ENCODE data around the gene SCIMP. TPM values are rescaled to one million over a fixed set of nuclear protein-coding genes. Genes with fewer than 3 reads are reported as not detected.

SCIMP gene
- total and polyA plus RNA-seq, 2 donors (not counting 1 experiment from before 2014, with no cell fraction given) = 87.4 to 98.5 TPM

- no peaks in the 10 kb centered on the region for H3K27me3 ChIP-seq (replicated peaks in 1 of 4; ENCODE audit: control extremely low read depth in 1 of 4, control insufficient read depth in 3 of 4, insufficient read depth in 4 of 4, low read length in 3 of 4)
- H3K9me3 Mint-ChIP-seq (ENCODE audit: insufficient read depth) = no peaks in the 10 kb centered on the region
- no peaks in the 10 kb centered on the region for H4K20me1 ChIP-seq (ENCODE audit: control insufficient read depth, insufficient read depth, low read length, poor library complexity, severe bottlenecking)
- H3K4me3 Mint-ChIP-seq = no peak overlapping the region
- TF ChIP-seq, protein P1, sequence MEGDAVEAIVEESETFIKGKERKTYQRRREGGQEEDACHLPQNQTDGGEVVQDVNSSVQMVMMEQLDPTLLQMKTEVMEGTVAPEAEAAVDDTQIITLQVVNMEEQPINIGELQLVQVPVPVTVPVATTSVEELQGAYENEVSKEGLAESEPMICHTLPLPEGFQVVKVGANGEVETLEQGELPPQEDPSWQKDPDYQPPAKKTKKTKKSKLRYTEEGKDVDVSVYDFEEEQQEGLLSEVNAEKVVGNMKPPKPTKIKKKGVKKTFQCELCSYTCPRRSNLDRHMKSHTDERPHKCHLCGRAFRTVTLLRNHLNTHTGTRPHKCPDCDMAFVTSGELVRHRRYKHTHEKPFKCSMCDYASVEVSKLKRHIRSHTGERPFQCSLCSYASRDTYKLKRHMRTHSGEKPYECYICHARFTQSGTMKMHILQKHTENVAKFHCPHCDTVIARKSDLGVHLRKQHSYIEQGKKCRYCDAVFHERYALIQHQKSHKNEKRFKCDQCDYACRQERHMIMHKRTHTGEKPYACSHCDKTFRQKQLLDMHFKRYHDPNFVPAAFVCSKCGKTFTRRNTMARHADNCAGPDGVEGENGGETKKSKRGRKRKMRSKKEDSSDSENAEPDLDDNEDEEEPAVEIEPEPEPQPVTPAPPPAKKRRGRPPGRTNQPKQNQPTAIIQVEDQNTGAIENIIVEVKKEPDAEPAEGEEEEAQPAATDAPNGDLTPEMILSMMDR (IDR thresholded peaks at IDR 0.05) = peak; percentile 74
- no peak for TF ChIP-seq EZH2 (IDR thresholded peaks at IDR 0.05; ENCODE audit: borderline replicate concordance, insufficient read depth, low read depth, low read length, poor library complexity, severe bottlenecking)
- H3K9ac ChIP-seq (ENCODE audit: low read length) = no peak overlapping the region
- peak overlapping the region; percentile 75 for H2AFZ ChIP-seq (ENCODE audit: insufficient read depth, low read depth, low read length, poor library complexity, severe bottlenecking)
- WGBS (ENCODE audit: insufficient coverage) = no CpG with 5 or more reads among the region's 4 CpGs
- H3K4me3 ChIP-seq (ENCODE audit: control extremely low read depth in 1 of 5, extremely low read depth in 1 of 5, insufficient read depth in 1 of 5, low read depth in 2 of 5, low read length in 4 of 5) = no peak overlapping the region
- peaks cover 40% of the 10 kb centered on the region for H3K4me1 Mint-ChIP-seq
- H3K4me1 ChIP-seq (ENCODE audit: control insufficient read depth in 2 of 2, insufficient read depth in 2 of 2, low read length in 2 of 2) = peaks cover 21 to 24% of the 10 kb centered on the region in 2 donors
- peak overlapping the region; percentile 22 for H3K27ac Mint-ChIP-seq
- intact Hi-C loops (cut with micrococcal nuclease) = loop anchor here (1.0 to 10.0 kb wide), 3 partner anchors 58 to 305 kb away; partner anchors contain the start of genes C1QBP, PFN1, RNF167 and SLC25A11
- H3K27me3 Mint-ChIP-seq = no peaks in the 10 kb centered on the region
- H3K4me2 ChIP-seq (replicated peaks; ENCODE audit: low read depth, low read length, poor library complexity, severe bottlenecking) = peak overlapping the region; percentile 63
- no peaks in the 10 kb centered on the region for H3K36me3 ChIP-seq (replicated peaks in 1 of 2; ENCODE audit: control extremely low read depth in 1 of 2, control insufficient read depth in 1 of 2, extremely low read depth in 1 of 2, insufficient read depth in 2 of 2, low read length in 1 of 2)
- CTCF ChIA-PET = interaction anchor here (0.6 to 6.8 kb wide), 25 partner anchors 9 to 190 kb away, joined by 3 to 89 read pairs (median 4); partner anchors contain the start of genes C1QBP and SCIMP
- no peaks in the 10 kb centered on the region for H3K9me3 ChIP-seq (ENCODE audit: control extremely low read depth in 1 of 3, control insufficient read depth in 2 of 3, insufficient read depth in 1 of 3, low read length in 2 of 3)
- DNase-seq (peak; percentile 84), ATAC-seq (ENCODE audit: low read depth) (peak; percentile 86)
- H3K27ac ChIP-seq (ENCODE audit: low read length in 2 of 2) = no peak overlapping the region
- H3K79me2 ChIP-seq (ENCODE audit: control insufficient read depth, insufficient read depth, low read length) = peaks cover 18% of the 10 kb centered on the region
- POLR2A ChIA-PET = interaction anchor here (0.5 to 0.7 kb wide), 2 partner anchors 44 to 195 kb away, joined by 3 to 5 read pairs; no protein-coding TSS in a partner anchor
These were observed 15.0 kb upstream of the SCIMP start for GRCh38 chr17:5249615-5250014.

DNA sequence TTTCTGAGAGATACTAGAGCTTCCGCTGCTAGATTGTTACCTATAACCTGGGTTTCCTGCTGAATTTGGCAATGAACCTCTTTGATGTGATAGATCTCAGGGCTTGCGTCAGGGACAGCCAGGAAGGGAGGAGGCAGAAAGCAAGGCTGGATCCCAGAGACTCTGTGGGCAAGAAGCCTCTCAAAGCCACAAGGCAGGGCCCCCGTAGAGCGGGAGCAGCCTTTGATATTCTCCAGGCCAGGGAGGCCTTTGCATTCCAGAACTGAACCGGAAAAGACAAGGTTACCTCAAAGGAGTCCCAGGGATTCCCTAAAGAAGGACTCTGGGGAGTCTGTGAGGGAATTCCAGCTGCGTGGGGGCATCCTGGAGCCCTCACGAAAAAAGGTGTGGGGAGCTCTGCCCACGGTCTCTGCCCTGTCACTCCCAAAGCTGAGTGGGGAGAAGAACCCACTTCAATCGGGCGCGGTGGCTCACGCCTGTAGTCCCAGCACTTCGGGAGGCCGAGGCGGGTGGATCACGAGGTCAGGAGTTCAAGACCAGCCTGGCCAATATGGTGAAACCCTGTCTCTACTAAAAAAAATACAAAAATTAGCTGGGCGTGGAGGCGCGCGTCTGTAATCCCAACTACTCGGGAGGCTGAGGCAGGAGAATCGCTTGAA lies 14.3 kb upstream of the SCIMP start:
- Histone ChIP-seq H3K27me3 (replicated peaks in 1 of 4; ENCODE audit: control extremely low read depth in 1 of 4, control insufficient read depth in 3 of 4, insufficient read depth in 4 of 4, low read length in 3 of 4) (no peaks in the 10 kb centered on the region), H3K9ac (ENCODE audit: low read length) (no peak overlapping the region), H3K79me2 (ENCODE audit: control insufficient read depth, insufficient read depth, low read length) (peaks cover 18% of the 10 kb centered on the region), H3K27ac (ENCODE audit: low read length in 2 of 2) (peak overlapping the region in 1 of 2 donors; percentile 15), H3K36me3 (replicated peaks in 1 of 2; ENCODE audit: control extremely low read depth in 1 of 2, control insufficient read depth in 1 of 2, extremely low read depth in 1 of 2, insufficient read depth in 2 of 2, low read length in 1 of 2) (no peaks in the 10 kb centered on the region), H2AFZ (ENCODE audit: insufficient read depth, low read depth, low read length, poor library complexity, severe bottlenecking) (no peak overlapping the region), H3K4me3 (ENCODE audit: control extremely low read depth in 1 of 5, extremely low read depth in 1 of 5, insufficient read depth in 1 of 5, low read depth in 2 of 5, low read length in 4 of 5) (no peak overlapping the region), H3K9me3 (ENCODE audit: control extremely low read depth in 1 of 3, control insufficient read depth in 2 of 3, insufficient read depth in 1 of 3, low read length in 2 of 3) (no peaks in the 10 kb centered on the region), H4K20me1 (ENCODE audit: control insufficient read depth, insufficient read depth, low read length, poor library complexity, severe bottlenecking) (no peaks in the 10 kb centered on the region), H3K4me1 (ENCODE audit: control insufficient read depth in 2 of 2, insufficient read depth in 2 of 2, low read length in 2 of 2) (peaks cover 18 to 22% of the 10 kb centered on the region in 2 donors), H3K4me2 (replicated peaks; ENCODE audit: low read depth, low read length, poor library complexity, severe bottlenecking) (no peak overlapping the region)
- Mint-ChIP-seq H3K27me3 (no peaks in the 10 kb centered on the region), H3K4me3 (no peak overlapping the region), H3K9me3 (ENCODE audit: insufficient read depth) (no peaks in the 10 kb centered on the region), H3K4me1 (peaks cover 37% of the 10 kb centered on the region), H3K27ac (peak overlapping the region; percentile 66)
- ATAC-seq (ENCODE audit: low read depth) (no peak), DNase-seq (no peak)
- POLR2A ChIA-PET = interaction anchor here (0.5 to 1.0 kb wide), 6 partner anchors 16 to 196 kb away, joined by 3 to 9 read pairs (median 6); no protein-coding TSS in a partner anchor
- no peak for TF ChIP-seq EZH2 (IDR thresholded peaks at IDR 0.05; ENCODE audit: borderline replicate concordance, insufficient read depth, low read depth, low read length, poor library complexity, severe bottlenecking)
- TF ChIP-seq, protein P1 (IDR thresholded peaks at IDR 0.05) = no peak
- intact Hi-C loops (cut with micrococcal nuclease) = loop anchor here (1.0 to 10.0 kb wide), 3 partner anchors 58 to 304 kb away; partner anchors contain the start of genes C1QBP, PFN1, RNF167 and SLC25A11
- 86% methylated on average over 10 of the region's 22 CpGs for WGBS (ENCODE audit: insufficient coverage)
- CTCF ChIA-PET = interaction anchor here (0.6 to 6.8 kb wide), 19 partner anchors 9 to 190 kb away, joined by 3 to 89 read pairs (median 4); partner anchors contain the start of genes C1QBP, NUP88, SCIMP and ZNF594
